DOHH2 (cell line): ENCODE data around the gene CRTAC1.

ENCODE experiments used
- H3F3A ChIP-seq: fragments of 200-600 bp; sonication (generic), shearing (Covaris generic); 2 replicates; pipeline ENCODE4 v1.6.0; 2016; ENCODE audit warnings: antibody characterized with exemption, mild to moderate bottlenecking; ENCODE audit not compliant: control insufficient read depth, insufficient read depth
- H3K27ac ChIP-seq: fragments of 200-600 bp; sonication (generic); 2 replicates; pipeline ENCODE4 v1.5.1; 2014; ENCODE audit warnings: low read depth, mild to moderate bottlenecking, low read length, moderate library complexity
- H3K27me3 ChIP-seq: fragments of 200-600 bp; sonication (generic); 2 replicates; pipeline ENCODE4 v1.6.1; 2014; ENCODE audit warnings: mild to moderate bottlenecking, low read length, mixed read lengths; ENCODE audit not compliant: control insufficient read depth
- H3K36me3 ChIP-seq: fragments of 200-600 bp; sonication (generic); 2 replicates; pipeline ENCODE4 v1.6.1; 2014; ENCODE audit warnings: mild to moderate bottlenecking, low read length, moderate library complexity, mixed read lengths; ENCODE audit not compliant: control insufficient read depth
- H3K4me1 ChIP-seq: fragments of 200-600 bp; sonication (generic); 2 replicates; pipeline ENCODE4 v1.6.1; 2014; ENCODE audit warnings: mild to moderate bottlenecking, low read length, mixed read lengths; ENCODE audit not compliant: control insufficient read depth
- H3K4me2 ChIP-seq: fragments of 200-600 bp; sonication (generic); 2 replicates; pipeline ENCODE4 v1.6.0; 2014; ENCODE audit warnings: mild to moderate bottlenecking, low read length, moderate library complexity
- H3K4me3 ChIP-seq: fragments of 200-600 bp; sonication (generic); 2 replicates; pipeline ENCODE4 v1.5.1; 2014; ENCODE audit warnings: mild to moderate bottlenecking, low read length, mixed read lengths
- H3K79me2 ChIP-seq: fragments of 200-600 bp; sonication (generic); 2 replicates; pipeline ENCODE4 v1.6.1; 2014; ENCODE audit warnings: mild to moderate bottlenecking, low read length, mixed read lengths; ENCODE audit not compliant: control insufficient read depth
- H3K9me2 ChIP-seq: fragments of 200-600 bp; sonication (generic); replicated peaks from 2 replicates; pipeline ENCODE4 v1.6.1; 2014; ENCODE audit warnings: mild to moderate bottlenecking, low read length, mixed read lengths; ENCODE audit not compliant: control insufficient read depth
- H3K9me3 ChIP-seq: fragments of 200-600 bp; sonication (generic); 2 replicates; pipeline ENCODE4 v1.6.1; 2014; ENCODE audit warnings: antibody characterized with exemption, low read length, mixed read lengths; ENCODE audit not compliant: control insufficient read depth, insufficient read depth
- H4K20me1 ChIP-seq: fragments of 200-600 bp; sonication (generic); 2 replicates; pipeline ENCODE4 v1.6.0; 2014; ENCODE audit warnings: low read depth, mild to moderate bottlenecking, antibody characterized with exemption, low read length, moderate library complexity; ENCODE audit not compliant: control insufficient read depth, insufficient read depth
- EZH2phosphoT487 ChIP-seq: fragments of 200-600 bp; sonication (generic); IDR thresholded peaks from 2 replicates; pipeline ENCODE4 v1.6.1; 2017; ENCODE audit warnings: borderline replicate concordance, mild to moderate bottlenecking, antibody characterized with exemption, low read length, moderate library complexity, mixed read lengths
- TF ChIP-seq, protein P1 (sequence below): fragments of 200-600 bp; sonication (generic); IDR thresholded peaks from one replicate; pipeline ENCODE4 v1.5.1; 2014; ENCODE audit warnings: antibody characterized with exemption, mild to moderate bottlenecking, low read depth, low read length; ENCODE audit not compliant: poor library complexity, severe bottlenecking

Gene CRTAC1

DNA sequence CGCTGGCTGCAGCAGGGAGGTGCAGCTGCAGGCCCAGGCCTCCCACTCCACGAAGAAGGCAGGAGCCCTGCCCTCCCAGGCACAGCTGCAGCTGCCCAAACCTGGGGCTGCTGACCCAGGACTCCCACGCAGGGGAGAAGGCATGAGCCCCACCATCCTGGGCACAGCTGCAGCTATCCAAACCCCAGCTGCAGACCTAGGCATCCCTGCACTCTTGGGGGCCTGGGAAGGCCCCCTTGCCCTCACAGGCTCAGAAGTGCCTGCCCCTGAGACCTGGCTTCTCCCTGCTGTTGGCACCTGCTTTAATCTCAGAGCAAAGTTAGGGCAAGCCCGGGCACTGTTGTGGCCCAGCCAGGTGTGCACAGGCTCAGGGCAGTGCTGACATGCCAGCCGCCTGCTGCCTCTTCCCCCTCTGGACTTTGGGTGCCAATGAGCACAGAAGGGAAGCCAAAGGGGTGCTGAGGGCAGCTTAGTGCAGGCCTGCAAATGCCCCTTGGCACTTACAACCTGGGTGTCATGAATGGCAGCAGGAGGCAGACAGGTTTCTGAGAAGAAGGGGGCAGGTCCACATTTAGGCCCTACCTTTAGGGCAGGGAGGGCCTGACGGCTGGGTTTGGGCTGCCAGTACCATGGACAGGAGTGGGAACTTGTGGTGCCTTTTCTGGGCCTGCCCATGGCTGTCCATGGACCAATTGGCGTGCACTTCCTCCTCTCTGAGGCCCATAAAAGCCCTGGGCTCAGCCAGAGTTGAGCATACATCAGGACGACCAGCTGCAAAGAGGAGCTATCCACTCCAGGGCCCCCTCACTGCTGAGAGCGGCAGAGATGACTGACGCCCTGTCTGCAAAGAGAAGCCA is 31.1 kb downstream of the CRTAC1 start:
- Histone ChIP-seq H3K4me2 (no peak overlapping the region), H3F3A (no peaks in the 10 kb centered on the region), H3K9me2 (no peaks in the 10 kb centered on the region), H3K79me2 (no peaks in the 10 kb centered on the region), H3K27ac (no peak overlapping the region), H3K4me1 (no peaks in the 10 kb centered on the region), H3K36me3 (no peaks in the 10 kb centered on the region), H4K20me1 (no peaks in the 10 kb centered on the region), H3K4me3 (no peak overlapping the region), H3K9me3 (peaks cover 22% of the 10 kb centered on the region), H3K27me3 (no peaks in the 10 kb centered on the region)
- TF ChIP-seq, protein P1, sequence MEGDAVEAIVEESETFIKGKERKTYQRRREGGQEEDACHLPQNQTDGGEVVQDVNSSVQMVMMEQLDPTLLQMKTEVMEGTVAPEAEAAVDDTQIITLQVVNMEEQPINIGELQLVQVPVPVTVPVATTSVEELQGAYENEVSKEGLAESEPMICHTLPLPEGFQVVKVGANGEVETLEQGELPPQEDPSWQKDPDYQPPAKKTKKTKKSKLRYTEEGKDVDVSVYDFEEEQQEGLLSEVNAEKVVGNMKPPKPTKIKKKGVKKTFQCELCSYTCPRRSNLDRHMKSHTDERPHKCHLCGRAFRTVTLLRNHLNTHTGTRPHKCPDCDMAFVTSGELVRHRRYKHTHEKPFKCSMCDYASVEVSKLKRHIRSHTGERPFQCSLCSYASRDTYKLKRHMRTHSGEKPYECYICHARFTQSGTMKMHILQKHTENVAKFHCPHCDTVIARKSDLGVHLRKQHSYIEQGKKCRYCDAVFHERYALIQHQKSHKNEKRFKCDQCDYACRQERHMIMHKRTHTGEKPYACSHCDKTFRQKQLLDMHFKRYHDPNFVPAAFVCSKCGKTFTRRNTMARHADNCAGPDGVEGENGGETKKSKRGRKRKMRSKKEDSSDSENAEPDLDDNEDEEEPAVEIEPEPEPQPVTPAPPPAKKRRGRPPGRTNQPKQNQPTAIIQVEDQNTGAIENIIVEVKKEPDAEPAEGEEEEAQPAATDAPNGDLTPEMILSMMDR = no peak
- no peak for TF ChIP-seq EZH2phosphoT487

DNA sequence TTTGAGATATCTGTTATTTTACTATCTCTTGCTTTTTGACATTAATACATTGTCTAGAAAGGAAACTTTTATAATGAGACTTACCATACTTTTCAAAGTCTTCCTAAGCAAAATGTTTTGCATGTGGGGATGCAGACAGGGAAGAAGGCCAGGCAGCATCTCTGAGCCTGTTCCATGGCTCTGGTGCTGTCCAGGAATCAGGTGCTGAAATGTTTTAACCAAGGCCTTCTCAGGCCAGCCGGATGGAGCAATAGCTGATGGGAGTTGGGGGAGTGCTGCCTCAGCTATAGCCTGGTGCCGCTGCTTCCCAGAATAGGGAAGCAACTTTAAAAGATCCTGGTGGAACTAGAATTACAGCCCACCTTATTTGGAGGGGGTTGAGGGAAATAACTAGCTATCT is 38.5 kb downstream of the CRTAC1 start:
- H3K9me2 ChIP-seq = no peaks in the 10 kb centered on the region
- H3K4me3 ChIP-seq = no peak overlapping the region

DNA sequence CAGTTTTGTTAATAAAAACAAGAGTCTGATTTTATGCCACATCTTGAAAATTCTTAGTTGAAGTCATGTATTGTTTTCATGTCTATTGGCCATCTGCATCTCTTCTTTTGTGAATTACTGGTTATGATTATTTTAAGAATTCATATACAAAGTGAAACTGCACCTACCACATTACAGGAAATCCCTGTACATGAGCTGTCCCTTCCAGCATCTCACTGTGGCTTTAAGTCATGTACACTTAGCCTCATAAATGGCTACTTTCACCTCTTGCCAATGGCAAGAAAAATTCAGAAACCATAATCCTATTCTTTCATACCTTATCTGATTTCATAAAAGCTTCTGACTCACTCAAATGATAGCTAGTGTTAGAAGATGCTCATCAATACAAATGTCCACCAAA is 48.6 kb downstream of the CRTAC1 start:
- H3K27ac ChIP-seq = no peak overlapping the region
- H3K4me1 ChIP-seq = no peaks in the 10 kb centered on the region
- no peaks in the 10 kb centered on the region for H3K36me3 ChIP-seq
- H3K4me2 ChIP-seq = no peak overlapping the region
- no peaks in the 10 kb centered on the region for H3K79me2 ChIP-seq
- no peak overlapping the region for H3K4me3 ChIP-seq
- H3K27me3 ChIP-seq = peaks cover 28% of the 10 kb centered on the region
- no peaks in the 10 kb centered on the region for H4K20me1 ChIP-seq
- TF ChIP-seq EZH2phosphoT487 = no peak
- TF ChIP-seq, protein P1 = no peak
- no peaks in the 10 kb centered on the region for H3K9me3 ChIP-seq
- no peaks in the 10 kb centered on the region for H3F3A ChIP-seq
- no peaks in the 10 kb centered on the region for H3K9me2 ChIP-seq

More for the DNA sequence above, 38.5 kb downstream of the CRTAC1 start:
- Histone ChIP-seq H3K4me1 (no peaks in the 10 kb centered on the region), H3K27ac (no peak overlapping the region), H3K4me2 (no peak overlapping the region), H3K27me3 (no peaks in the 10 kb centered on the region), H3K9me3 (no peaks in the 10 kb centered on the region), H3F3A (no peaks in the 10 kb centered on the region), H4K20me1 (no peaks in the 10 kb centered on the region), H3K36me3 (no peaks in the 10 kb centered on the region), H3K79me2 (no peaks in the 10 kb centered on the region)
- TF ChIP-seq, protein P1 = no peak
- no peak for TF ChIP-seq EZH2phosphoT487
